Loucy (cell line): ENCODE data around the gene ZNRD2.

Source experiments
- EZH2phosphoT487 ChIP-seq: fragments of 200-600 bp; IDR thresholded peaks from 2 replicates; pipeline ENCODE4 v1.6.1; 2018; ENCODE audit warnings: antibody characterized with exemption, mild to moderate bottlenecking, moderate library complexity, borderline replicate concordance
- TF ChIP-seq, protein P1 (sequence below): fragments of 200-600 bp; sonication (generic); conservative IDR thresholded peaks from 2 replicates; pipeline ENCODE4 v1.5.1; 2014; ENCODE audit warnings: mild to moderate bottlenecking, antibody characterized with exemption, low read length

DNA sequence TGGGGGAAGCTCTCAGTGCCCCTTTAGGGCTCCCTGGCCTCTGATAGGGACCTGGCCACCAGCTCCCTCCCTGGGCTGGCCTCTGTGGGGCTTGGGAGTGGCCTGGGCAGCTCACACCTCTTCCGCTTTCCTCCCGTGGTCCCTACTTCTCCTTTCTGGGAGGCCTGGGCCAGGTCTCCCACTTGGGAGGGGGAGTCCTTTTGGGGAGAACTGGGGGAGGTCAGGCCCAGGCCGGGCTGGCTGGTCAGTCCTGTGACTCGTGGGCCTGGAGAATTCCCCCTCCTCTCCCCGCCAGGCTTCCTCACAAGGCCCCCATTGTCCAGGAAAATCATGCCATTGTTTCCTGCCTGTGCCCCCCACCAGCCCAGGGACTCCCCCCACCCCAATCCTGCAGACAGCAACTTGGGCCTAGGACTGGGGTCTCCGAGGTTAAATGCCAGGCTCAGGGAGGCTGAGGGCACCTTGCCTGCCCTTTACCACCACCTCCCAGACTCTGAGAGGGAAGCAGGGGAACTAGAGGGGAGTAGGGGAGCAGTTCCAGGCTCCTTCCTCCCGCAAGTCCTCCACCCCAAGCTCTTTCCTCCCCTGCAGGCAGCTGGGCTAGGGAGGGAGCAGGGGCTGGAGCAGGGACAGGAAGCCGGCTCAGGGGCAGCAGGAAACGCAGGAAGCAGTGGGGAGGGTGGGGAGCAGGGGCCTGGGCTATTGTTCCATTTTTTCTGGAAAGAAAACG lies 40.9 kb downstream of the ZNRD2 start:
- TF ChIP-seq, protein P1, sequence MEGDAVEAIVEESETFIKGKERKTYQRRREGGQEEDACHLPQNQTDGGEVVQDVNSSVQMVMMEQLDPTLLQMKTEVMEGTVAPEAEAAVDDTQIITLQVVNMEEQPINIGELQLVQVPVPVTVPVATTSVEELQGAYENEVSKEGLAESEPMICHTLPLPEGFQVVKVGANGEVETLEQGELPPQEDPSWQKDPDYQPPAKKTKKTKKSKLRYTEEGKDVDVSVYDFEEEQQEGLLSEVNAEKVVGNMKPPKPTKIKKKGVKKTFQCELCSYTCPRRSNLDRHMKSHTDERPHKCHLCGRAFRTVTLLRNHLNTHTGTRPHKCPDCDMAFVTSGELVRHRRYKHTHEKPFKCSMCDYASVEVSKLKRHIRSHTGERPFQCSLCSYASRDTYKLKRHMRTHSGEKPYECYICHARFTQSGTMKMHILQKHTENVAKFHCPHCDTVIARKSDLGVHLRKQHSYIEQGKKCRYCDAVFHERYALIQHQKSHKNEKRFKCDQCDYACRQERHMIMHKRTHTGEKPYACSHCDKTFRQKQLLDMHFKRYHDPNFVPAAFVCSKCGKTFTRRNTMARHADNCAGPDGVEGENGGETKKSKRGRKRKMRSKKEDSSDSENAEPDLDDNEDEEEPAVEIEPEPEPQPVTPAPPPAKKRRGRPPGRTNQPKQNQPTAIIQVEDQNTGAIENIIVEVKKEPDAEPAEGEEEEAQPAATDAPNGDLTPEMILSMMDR, result no peak
- no peak for TF ChIP-seq EZH2phosphoT487
